Transverse colon (tissue), 3 donors: Measurements from ENCODE around the gene TEX19.

Experiments used
- EP300 ChIP-seq: sonication (generic); formaldehyde crosslinking; IDR thresholded peaks from one replicate; pipeline ENCODE4 v1.6.1; 2017; ENCODE audit warnings: antibody characterized with exemption, low read depth
- TF ChIP-seq, protein P1 (sequence below), 5 experiments: fragments of 200-600 bp in 3 of 5; fragments of 450-650 bp in 2 of 5; sonication (generic) in 3 of 5; IDR thresholded peaks; 1 replicate in 2 of 5; 2 replicates in 3 of 5; pipeline ENCODE4 v1.5.1; 2016 to 2017; ENCODE audit warnings: antibody characterized with exemption in 5 of 5, inconsistent platforms in 3 of 5, mild to moderate bottlenecking in 2 of 5, moderate library complexity in 1 of 5

DNA sequence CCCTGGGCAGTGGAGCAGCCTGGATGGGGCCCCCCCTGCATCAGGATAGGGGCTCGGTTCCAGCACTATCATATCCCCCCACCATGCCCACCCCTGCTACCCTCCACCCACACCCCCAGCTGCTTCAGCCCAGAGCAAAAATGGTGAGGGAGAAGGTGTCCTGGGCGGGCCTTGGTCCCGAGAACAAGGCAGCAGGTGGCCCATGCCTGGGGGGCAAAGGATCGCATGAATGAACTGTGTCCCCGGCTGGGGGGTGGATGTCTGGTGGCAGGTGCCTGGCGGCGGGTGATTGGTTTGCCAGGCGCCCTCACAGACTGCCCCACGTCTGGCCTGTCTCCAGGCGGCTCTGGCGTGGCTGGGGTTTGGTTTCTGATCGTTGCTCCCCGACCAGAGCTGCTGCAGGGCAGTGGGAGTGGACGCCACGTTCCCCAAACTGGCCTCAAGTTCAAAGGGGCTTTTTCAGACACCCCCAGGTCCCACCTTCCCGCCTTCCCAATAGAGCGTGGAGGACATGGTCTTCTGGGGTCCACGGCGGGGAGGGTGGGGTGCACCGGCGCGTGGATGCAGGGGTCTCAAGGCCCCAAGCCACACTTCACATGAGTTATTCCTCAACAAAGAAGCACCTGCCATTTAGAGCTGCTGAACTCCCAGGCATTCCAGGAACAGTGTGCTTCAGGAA lies 25.1 kb downstream of the TEX19 start:
- no peak for TF ChIP-seq EP300
- TF ChIP-seq, protein P1, sequence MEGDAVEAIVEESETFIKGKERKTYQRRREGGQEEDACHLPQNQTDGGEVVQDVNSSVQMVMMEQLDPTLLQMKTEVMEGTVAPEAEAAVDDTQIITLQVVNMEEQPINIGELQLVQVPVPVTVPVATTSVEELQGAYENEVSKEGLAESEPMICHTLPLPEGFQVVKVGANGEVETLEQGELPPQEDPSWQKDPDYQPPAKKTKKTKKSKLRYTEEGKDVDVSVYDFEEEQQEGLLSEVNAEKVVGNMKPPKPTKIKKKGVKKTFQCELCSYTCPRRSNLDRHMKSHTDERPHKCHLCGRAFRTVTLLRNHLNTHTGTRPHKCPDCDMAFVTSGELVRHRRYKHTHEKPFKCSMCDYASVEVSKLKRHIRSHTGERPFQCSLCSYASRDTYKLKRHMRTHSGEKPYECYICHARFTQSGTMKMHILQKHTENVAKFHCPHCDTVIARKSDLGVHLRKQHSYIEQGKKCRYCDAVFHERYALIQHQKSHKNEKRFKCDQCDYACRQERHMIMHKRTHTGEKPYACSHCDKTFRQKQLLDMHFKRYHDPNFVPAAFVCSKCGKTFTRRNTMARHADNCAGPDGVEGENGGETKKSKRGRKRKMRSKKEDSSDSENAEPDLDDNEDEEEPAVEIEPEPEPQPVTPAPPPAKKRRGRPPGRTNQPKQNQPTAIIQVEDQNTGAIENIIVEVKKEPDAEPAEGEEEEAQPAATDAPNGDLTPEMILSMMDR (IDR thresholded peaks at IDR 0.05), result no peak
